Pancreas (tissue), 10 donors: ENCODE data around the gene CD70. TPM values are rescaled to one million over a fixed set of nuclear protein-coding genes. Genes with fewer than 3 reads are reported as not detected.
"Not testable (repeated sequence)": the region's sequence is repeated elsewhere in the genome, so short reads cannot be mapped to it uniquely, and the experiment has no call there.

Experiments used
- ATAC-seq, 4 donors: fragments of 200-7000 bp; cut with Tn5 transposase; one replicate each; pipeline versions ENCODE4 v1.8.0 to v1.9.1; 2020; ENCODE audit warnings: mild to moderate bottlenecking in 4 of 4, moderate library complexity in 4 of 4
- DNase-seq, 6 donors: peaks; one replicate each; pipeline ENCODE4 v3.0.0-alpha.2; 2020
- FAIRE-seq: peaks from 2 replicates; lab custom pipeline; 2012; peaks lifted over from hg19 to GRCh38; lab: Jason Lieb, UNC
- H3K27ac ChIP-seq, 4 donors: fragments of 200-600 bp; sonication (generic); 1 replicate in 3 of 4; 2 replicates in 1 of 4; pipeline versions ENCODE4 v1.5.0 to v1.8.0; 2020
- H3K27me3 ChIP-seq, 4 donors: fragments of 200-600 bp; one replicate each; pipeline ENCODE4 v1.8.0; 2021
- H3K36me3 ChIP-seq, 3 donors: fragments of 200-600 bp; sonication (generic) in 1 of 3; one replicate each; pipeline versions ENCODE4 v1.5.0 to v1.8.0; 2020 to 2021
- H3K4me1 ChIP-seq, 3 donors: fragments of 200-600 bp; one replicate each; pipeline ENCODE4 v1.8.0; 2021
- H3K4me3 ChIP-seq, 4 donors: fragments of 200-600 bp; sonication (generic) in 2 of 4; one replicate each; pipeline versions ENCODE4 v1.5.0 to v1.8.0; 2020 to 2021
- H3K9me3 ChIP-seq, 4 donors: fragments of 200-600 bp; one replicate each; pipeline ENCODE4 v1.8.0; 2021
- CTCF ChIP-seq, 4 donors: fragments of 200-600 bp; sonication (generic) in 3 of 4; IDR thresholded peaks; one replicate each; pipeline versions ENCODE4 v1.5.0 to v1.8.0; 2021; ENCODE audit warnings: antibody characterized with exemption in 4 of 4
- WGBS, 2 donors: extraction: QIAGEN DNeasy Blood & Tissue Kit; methylation state at CpG; one replicate each; pipeline ENCODE4 v1.1.7; 2013; 5-methylcytosine and 5-hydroxymethylcytosine counted together
- intact Hi-C, 3 donors: fragments of 100-400 bp; cut with DNase I; formaldehyde crosslinking; loops; one replicate each; pipeline versions ENCODE4 v1.11.1 to v1.14.2; 2022
- polyA plus RNA-seq, 2 donors: library from polyadenylated mRNA; stranded (reverse); fragments of 200-250 nt; gene quantifications; one replicate each; pipeline ENCODE4 v1.2.3, GENCODE V29; 2013
- total RNA-seq, 6 donors: library from RNA; stranded (reverse); fragmentation: NEBNext Ultra II Directional in 4 of 6; extraction: Animal tissue kit (Norgen Biotek cat#: 25700) in 4 of 6; gene quantifications; one replicate each; pipeline versions ENCODE4 v1.2.1 to v1.2.4, GENCODE V29; 2021 to 2023
- donor health status: healthy with polysubstance abuse.
- donor health status: DM: no; HTN: no; CAD: no; lungs with moderate emphysema.
- donor health status: DM: no; HTN: no; CAD: no.
- donor health status: control.
- donor health status: control.
- donor health status: Bipolar disorder and iron deficiency.
- donor health status: DM: yes; HTN: yes; CAD: no.
- donor health status: DM: no; HTN: no; CAD: no.
- donor health status: DM: no; HTN: no; CAD: no.
- donor health status: DM: yes; HTN: yes; CAD: no.

CD70 gene
- total and polyA plus RNA-seq, 8 donors, result 0.16 TPM; not detected in 7

- DNase-seq (no peak), FAIRE-seq (no peak), ATAC-seq (no peak)
- Histone ChIP-seq H3K27ac (no peak overlapping the region), H3K36me3 (no peaks in the 10 kb centered on the region), H3K9me3 (no peaks in the 10 kb centered on the region), H3K4me1 (no peaks in the 10 kb centered on the region), H3K27me3 (peaks cover 0 to 16% (median 3%) of the 10 kb centered on the region in 4 donors), H3K4me3 (no peak overlapping the region)
- intact Hi-C loops, result no loop called here
- no peak for TF ChIP-seq CTCF (IDR thresholded peaks at IDR 0.05)
- WGBS, 2 donors, result 39 to 43% methylated on average over 14 of the region's 14 CpGs
Measured at GRCh38 chr19:6586056-6586455, 4.9 kb downstream of the CD70 start.

GRCh38 chr19:6582515-6583484 lies 8.2 kb downstream of the CD70 start:
- peaks cover 0 to 16% (median under 1%) of the 10 kb centered on the region in 4 donors for H3K27me3 ChIP-seq
- H3K4me3 ChIP-seq, FAIRE-seq, H3K4me1 ChIP-seq, ATAC-seq, H3K36me3 ChIP-seq, intact Hi-C loops, H3K9me3 ChIP-seq, H3K27ac ChIP-seq, DNase-seq: not testable (repeated sequence)
- WGBS, 2 donors, result 65 to 72% methylated on average over 16 of the region's 16 CpGs

- Histone ChIP-seq H3K27me3 (peaks cover 0 to 3% (median 0%) of the 10 kb centered on the region in 4 donors), H3K9me3 (no peaks in the 10 kb centered on the region), H3K36me3 (no peaks in the 10 kb centered on the region), H3K27ac (no peak overlapping the region), H3K4me1 (no peaks in the 10 kb centered on the region), H3K4me3 (no peak overlapping the region)
- 64 to 73% methylated on average over 8 of the region's 8 CpGs for WGBS, 2 donors
- no peak for TF ChIP-seq CTCF (IDR thresholded peaks at IDR 0.05)
- intact Hi-C loops, result no loop called here
- FAIRE-seq (no peak), DNase-seq (no peak), ATAC-seq (peak in 1 of 4 donors; percentile 29)
Measured at GRCh38 chr19:6580313-6580712, 10.6 kb downstream of the CD70 start.

GRCh38 chr19:6579450-6580178 lies 11.3 kb downstream of the CD70 start:
- DNase-seq, result no peak
- intact Hi-C loops, result no loop called here
- H3K27me3 ChIP-seq, result no peaks in the 10 kb centered on the region
- H3K9me3 ChIP-seq, result no peaks in the 10 kb centered on the region
- no peaks in the 10 kb centered on the region for H3K4me1 ChIP-seq
- H3K4me3 ChIP-seq, result no peak overlapping the region
- FAIRE-seq, result no peak
- 66 to 74% methylated on average over 7 of the region's 7 CpGs for WGBS, 2 donors
- ATAC-seq, result no peak
- no peak overlapping the region for H3K27ac ChIP-seq
- H3K36me3 ChIP-seq, result no peaks in the 10 kb centered on the region
- no peak for TF ChIP-seq CTCF (IDR thresholded peaks at IDR 0.05)

- DNase-seq (no peak), ATAC-seq (peak in 2 of 4 donors; percentile 67 to 80), FAIRE-seq (no peak)
- H3K4me1 ChIP-seq, result no peaks in the 10 kb centered on the region
- 60 to 76% methylated on average over 5 of the region's 5 CpGs for WGBS, 2 donors
- no peaks in the 10 kb centered on the region for H3K36me3 ChIP-seq
- no peak for TF ChIP-seq CTCF (IDR thresholded peaks at IDR 0.05)
- peaks cover 0 to under 1% (median 0%) of the 10 kb centered on the region in 4 donors for H3K27me3 ChIP-seq
- no peak overlapping the region for H3K4me3 ChIP-seq
- H3K9me3 ChIP-seq, result no peaks in the 10 kb centered on the region
- intact Hi-C loops, result no loop called here
- H3K27ac ChIP-seq, result no peak overlapping the region
Measured at GRCh38 chr19:6577476-6578125, 13.3 kb downstream of the CD70 start.
